ENCODE measurements around the gene CKAP2L.

- TF ChIP-seq CTCF (IDR thresholded peaks at IDR 0.05; ENCODE audit: low read depth, low read length) (no peak), EZH2phosphoT487 (IDR thresholded peaks at IDR 0.05; ENCODE audit: low read depth) (no peak)
These were observed 8.2 kb downstream of the CKAP2L start for GRCh38 chr2:112756207-112756606.

All from OCI-LY3 (cell line).